Activated gamma-delta T cell (primary cell): ENCODE measurements around the gene MZT1.

Experiments
- DNase-seq: peaks from one replicate; lab custom pipeline; 2025; lab: John Stamatoyannopoulos, UW

Gene MZT1

DNA sequence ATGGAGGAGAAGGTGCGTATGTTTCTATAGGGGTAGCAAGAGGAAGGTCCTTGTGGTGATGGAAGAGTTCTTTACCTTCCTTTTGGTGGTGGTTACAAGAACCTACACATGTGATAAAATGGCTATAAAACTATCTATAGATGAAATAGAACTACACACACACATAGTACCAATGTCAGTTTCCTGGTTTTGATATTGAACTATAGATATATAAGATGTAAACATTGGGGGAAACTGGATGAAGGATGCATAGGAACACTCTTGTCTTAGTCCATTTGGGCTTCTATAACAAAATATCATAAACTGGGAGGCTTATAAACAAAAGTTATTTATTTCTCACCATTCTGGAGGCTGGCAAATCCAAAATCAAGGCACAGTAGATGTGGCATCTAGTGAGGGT lies 47.1 kb downstream of the MZT1 start:
- no peak for DNase-seq

DNA sequence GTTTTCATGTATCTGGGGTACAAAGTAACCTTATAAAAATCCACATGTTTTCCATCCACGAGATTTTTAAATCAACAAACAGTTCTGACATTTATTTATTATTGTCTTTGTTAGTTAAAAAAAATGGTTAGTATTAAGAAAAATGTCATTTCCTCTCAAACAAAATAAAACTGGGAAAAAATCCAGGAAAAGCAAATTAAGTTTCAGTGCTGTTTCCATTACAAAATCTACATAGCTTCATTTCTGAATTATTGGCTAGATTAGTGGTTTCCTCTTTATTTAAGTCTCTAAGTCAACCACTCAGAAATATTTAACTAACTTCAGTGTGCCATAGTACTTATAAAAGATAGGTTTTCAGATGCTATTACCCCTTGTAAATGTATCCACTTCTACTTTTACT lies 49.1 kb downstream of the MZT1 start:
- no peak for DNase-seq

DNA sequence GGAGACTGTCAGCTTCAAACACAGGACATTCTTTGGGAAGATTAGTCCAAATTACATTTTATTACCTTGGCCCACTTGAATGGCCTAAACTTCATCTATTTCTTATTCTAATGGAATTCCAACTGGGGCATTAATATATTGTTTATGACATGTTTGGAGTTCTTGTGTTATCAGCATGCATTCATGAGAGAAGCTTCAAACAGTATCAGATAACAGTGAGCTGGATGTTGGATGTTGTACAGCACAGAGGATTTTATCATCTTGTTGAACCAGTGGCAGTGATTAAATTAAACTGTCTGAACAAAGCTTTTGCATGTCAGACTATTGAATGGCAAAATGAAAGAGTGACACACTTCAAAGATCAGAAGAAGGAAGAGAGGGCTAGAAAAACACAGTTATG lies 50.0 kb downstream of the MZT1 start:
- DNase-seq = no peak

DNA sequence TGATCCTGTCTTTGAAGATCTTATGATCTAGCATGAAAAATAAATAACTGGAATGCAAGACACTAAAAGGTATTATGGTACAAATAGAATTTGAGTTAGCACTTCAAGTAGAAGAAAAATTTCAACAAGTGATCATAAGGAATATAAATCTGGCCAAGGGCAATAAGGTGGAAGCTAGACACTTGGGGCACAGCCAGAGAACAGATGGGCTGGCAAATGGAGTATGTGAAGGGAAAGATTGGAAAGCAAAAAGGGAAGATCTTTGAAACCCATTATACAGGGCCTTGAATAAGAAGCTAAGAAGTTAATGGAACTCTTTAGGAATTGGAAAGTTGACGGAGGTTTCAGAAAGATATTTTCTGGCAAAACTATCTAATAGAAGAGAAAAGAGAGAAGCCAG lies 61.0 kb downstream of the MZT1 start:
- DNase-seq = no peak

DNA sequence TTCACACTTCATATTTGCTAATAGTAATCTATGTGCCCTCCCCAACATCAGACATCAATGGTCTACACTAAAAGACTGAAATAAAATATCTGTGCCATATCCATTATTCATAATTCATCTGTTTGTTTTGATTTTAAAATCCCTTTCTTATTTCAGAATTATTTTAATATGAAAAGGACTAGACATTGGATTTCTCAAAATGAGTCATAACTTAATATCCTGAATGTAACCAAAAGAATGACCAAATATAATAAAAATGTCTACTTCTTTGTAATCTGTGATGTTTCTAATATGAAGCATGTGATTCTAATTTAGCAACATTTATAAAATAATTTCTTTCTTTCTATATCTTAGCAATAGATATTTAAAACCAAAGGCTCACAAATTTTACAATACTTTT lies 64.9 kb downstream of the MZT1 start:
- DNase-seq = no peak
